GM12892 (cell line): ENCODE data around the gene HEATR1.

Source experiments
- DNase-seq: peaks from one replicate; pipeline ENCODE4 v3.0.0; 2011; ENCODE audit not compliant: insufficient read length
- FAIRE-seq: peaks from 2 replicates; lab custom pipeline; 2011; peaks lifted over from hg19 to GRCh38; lab: Jason Lieb, UNC
- POLR2A ChIP-seq: IDR thresholded peaks from 2 replicates; pipeline ENCODE4 v1.6.1; 2011; ENCODE audit warnings: low read depth, low read length, control low read depth
- POLR2AphosphoS5 ChIP-seq: IDR thresholded peaks from 2 replicates; pipeline ENCODE4 v1.6.1; 2011; ENCODE audit warnings: low read depth, low read length, control low read depth
- TAF1 ChIP-seq: IDR thresholded peaks from 2 replicates; pipeline ENCODE4 v1.6.1; 2011; ENCODE audit warnings: low read depth, mild to moderate bottlenecking, control low read depth, low read length, borderline replicate concordance

The HEATR1 gene

GRCh38 chr1:236576004-236576403, 28.3 kb downstream of the HEATR1 start:
- no peak for DNase-seq
- TF ChIP-seq POLR2AphosphoS5 (no peak), TAF1 (no peak), POLR2A (no peak)
- FAIRE-seq, result no peak

- no peak for DNase-seq
- TF ChIP-seq POLR2AphosphoS5 (no peak), POLR2A (no peak), TAF1 (no peak)
- no peak for FAIRE-seq
Measured at GRCh38 chr1:236575523-236575922, 28.8 kb downstream of the HEATR1 start.

GRCh38 chr1:236568285-236568894, 35.9 kb downstream of the HEATR1 start:
- DNase-seq (no peak), FAIRE-seq (no peak)
- TF ChIP-seq TAF1 (no peak), POLR2AphosphoS5 (no peak)

GRCh38 chr1:236565530-236565929, 38.8 kb downstream of the HEATR1 start:
- TF ChIP-seq TAF1, result no peak
- TF ChIP-seq POLR2AphosphoS5, result no peak
- no peak for TF ChIP-seq POLR2A
- FAIRE-seq, result no peak
- no peak for DNase-seq

- no peak for FAIRE-seq
- no peak for DNase-seq
- no peak for TF ChIP-seq POLR2A
- TF ChIP-seq POLR2AphosphoS5, result no peak
- TF ChIP-seq TAF1, result no peak
Measured at GRCh38 chr1:236561976-236562375, 42.3 kb downstream of the HEATR1 start.

- DNase-seq (no peak), FAIRE-seq (no peak)
- TF ChIP-seq POLR2A, result no peak
- TF ChIP-seq POLR2AphosphoS5, result no peak
- no peak for TF ChIP-seq TAF1
Measured at GRCh38 chr1:236560213-236560771, 44.0 kb downstream of the HEATR1 start.

GRCh38 chr1:236558846-236559245, 45.5 kb downstream of the HEATR1 start:
- DNase-seq (no peak), FAIRE-seq (no peak)
- no peak for TF ChIP-seq POLR2A
- no peak for TF ChIP-seq POLR2AphosphoS5
- TF ChIP-seq TAF1, result no peak

- FAIRE-seq (no peak), DNase-seq (no peak)
- TF ChIP-seq TAF1 (no peak), POLR2AphosphoS5 (no peak), POLR2A (no peak)
Measured at GRCh38 chr1:236558081-236558480, 46.2 kb downstream of the HEATR1 start.

GRCh38 chr1:236556606-236557005, 47.7 kb downstream of the HEATR1 start:
- DNase-seq (no peak), FAIRE-seq (no peak)
- no peak for TF ChIP-seq POLR2A
- TF ChIP-seq TAF1, result no peak
- TF ChIP-seq POLR2AphosphoS5, result no peak

GRCh38 chr1:236553370-236553769, 50.9 kb downstream of the HEATR1 start:
- DNase-seq (no peak), FAIRE-seq (no peak)
- TF ChIP-seq POLR2A (no peak), TAF1 (no peak), POLR2AphosphoS5 (no peak)

- no peak for DNase-seq
- TF ChIP-seq POLR2A (no peak), POLR2AphosphoS5 (no peak), TAF1 (no peak)
- FAIRE-seq, result no peak
Measured at GRCh38 chr1:236552901-236553300, 51.4 kb downstream of the HEATR1 start.

GRCh38 chr1:236552096-236552495, 52.2 kb downstream of the HEATR1 start:
- TF ChIP-seq POLR2AphosphoS5, result no peak
- TF ChIP-seq TAF1, result no peak
- TF ChIP-seq POLR2A, result no peak
- FAIRE-seq (no peak), DNase-seq (no peak)
